COLO829 (cell line): ENCODE data around the gene KCTD1.

ENCODE experiments used
- DNase-seq: peaks from one replicate; pipeline ENCODE4 v3.0.0; 2012; ENCODE audit warnings: low spot score

KCTD1 gene

GRCh38 chr18:26480897-26481795 is 67.2 kb downstream of the KCTD1 start:
- peak; percentile 83 for DNase-seq

- no peak for DNase-seq
These were observed 68.7 kb downstream of the KCTD1 start for GRCh38 chr18:26479681-26480079.

- no peak for DNase-seq
These were observed 69.2 kb downstream of the KCTD1 start for GRCh38 chr18:26479065-26479680.

GRCh38 chr18:26477828-26478466 is 70.4 kb downstream of the KCTD1 start:
- no peak for DNase-seq

- DNase-seq = no peak
These were observed 71.7 kb downstream of the KCTD1 start for GRCh38 chr18:26476697-26477096.

- DNase-seq = no peak
These were observed 73.8 kb downstream of the KCTD1 start for GRCh38 chr18:26474542-26474941.

- DNase-seq = no peak
These were observed 74.7 kb downstream of the KCTD1 start for GRCh38 chr18:26473672-26474071.

GRCh38 chr18:26471826-26472225 is 76.5 kb downstream of the KCTD1 start:
- no peak for DNase-seq

- DNase-seq = no peak
These were observed 77.3 kb downstream of the KCTD1 start for GRCh38 chr18:26471027-26471426.

GRCh38 chr18:26470011-26470637 is 78.2 kb downstream of the KCTD1 start:
- no peak for DNase-seq

GRCh38 chr18:26468931-26469340 is 79.4 kb downstream of the KCTD1 start:
- DNase-seq = no peak

- no peak for DNase-seq
These were observed 82.3 kb downstream of the KCTD1 start for GRCh38 chr18:26466026-26466425.

- DNase-seq = no peak
These were observed 82.9 kb downstream of the KCTD1 start for GRCh38 chr18:26465431-26465830.

GRCh38 chr18:26464128-26465011 is 84.0 kb downstream of the KCTD1 start:
- no peak for DNase-seq

GRCh38 chr18:26462355-26462754 is 86.0 kb downstream of the KCTD1 start:
- no peak for DNase-seq

GRCh38 chr18:26461405-26461804 is 86.9 kb downstream of the KCTD1 start:
- no peak for DNase-seq

- DNase-seq = no peak
These were observed 87.8 kb downstream of the KCTD1 start for GRCh38 chr18:26460449-26461091.

GRCh38 chr18:26459884-26460283 is 88.5 kb downstream of the KCTD1 start:
- no peak for DNase-seq

GRCh38 chr18:26459340-26459739 is 89.0 kb downstream of the KCTD1 start:
- DNase-seq = no peak

- no peak for DNase-seq
These were observed 89.7 kb downstream of the KCTD1 start for GRCh38 chr18:26458526-26459232.
